NCI-H69 (cell line): ENCODE measurements around the gene FAM118A.
"Not testable (repeated sequence)": the region's sequence is repeated elsewhere in the genome, so short reads cannot be mapped to it uniquely, and the experiment has no call there.

Experiments
- DNase-seq: peaks from one replicate; lab custom pipeline; 2025; lab: John Stamatoyannopoulos, UW

The FAM118A gene

DNA sequence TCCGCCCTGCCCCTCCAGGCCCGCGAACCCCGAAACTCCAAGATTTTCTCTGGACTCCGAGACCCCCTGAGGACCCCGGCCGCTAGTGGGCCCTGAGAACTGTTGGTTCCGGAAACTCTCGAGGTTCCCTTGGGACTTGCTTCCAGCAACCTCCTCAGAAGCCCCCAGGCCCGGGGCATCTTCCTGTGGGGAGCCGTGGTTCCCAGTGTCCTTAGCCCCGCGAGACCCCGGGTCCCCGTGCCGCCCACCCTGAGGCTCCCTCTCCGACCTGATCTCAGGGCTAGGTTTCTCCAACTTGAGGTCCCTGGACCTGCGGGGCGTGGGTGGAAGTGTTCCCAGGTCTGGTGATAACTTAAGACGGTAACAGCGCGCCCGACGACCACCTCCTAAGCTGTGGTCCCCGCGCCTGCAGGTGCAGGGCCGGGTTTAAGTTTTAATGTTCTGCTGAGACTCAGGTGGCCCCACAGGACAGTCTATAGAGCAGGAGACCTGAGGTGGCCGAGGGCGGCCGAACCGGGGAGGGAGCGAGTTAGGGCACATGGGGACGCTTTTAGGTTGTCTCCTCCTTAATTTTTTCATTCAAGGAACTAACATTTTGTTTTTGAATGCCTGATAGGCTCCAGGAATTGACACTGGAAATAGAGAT, 720 bp downstream of the FAM118A start:
- peak; percentile 64 for DNase-seq

DNA sequence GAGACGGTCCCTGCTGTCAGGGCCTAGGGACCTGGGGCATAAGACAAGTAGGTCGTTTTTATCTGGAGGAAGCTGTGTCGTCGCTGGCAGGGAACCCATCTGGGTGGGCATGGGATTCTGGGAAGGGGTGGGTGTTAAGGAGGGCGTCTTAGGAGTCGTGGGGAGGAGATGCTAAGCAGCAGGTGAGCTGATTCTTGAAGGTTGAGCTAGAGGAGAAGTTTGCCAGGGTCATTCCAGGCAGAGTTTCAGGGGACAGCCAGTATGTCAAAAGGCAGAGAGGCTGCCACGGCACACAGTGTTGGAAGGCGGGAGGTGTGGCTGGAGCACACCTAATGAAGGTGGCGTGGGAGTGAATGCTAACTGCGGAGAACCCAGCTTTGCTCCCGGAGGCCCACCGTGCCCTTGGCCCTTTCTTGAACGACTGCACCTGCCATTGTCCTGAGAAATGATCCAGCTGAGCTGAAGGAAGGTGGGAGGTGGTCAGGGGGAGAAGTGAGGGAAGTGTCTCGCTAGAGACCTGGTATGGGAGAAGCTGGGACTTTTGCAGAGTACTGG, 1.3 kb downstream of the FAM118A start:
- DNase-seq = no peak

DNA sequence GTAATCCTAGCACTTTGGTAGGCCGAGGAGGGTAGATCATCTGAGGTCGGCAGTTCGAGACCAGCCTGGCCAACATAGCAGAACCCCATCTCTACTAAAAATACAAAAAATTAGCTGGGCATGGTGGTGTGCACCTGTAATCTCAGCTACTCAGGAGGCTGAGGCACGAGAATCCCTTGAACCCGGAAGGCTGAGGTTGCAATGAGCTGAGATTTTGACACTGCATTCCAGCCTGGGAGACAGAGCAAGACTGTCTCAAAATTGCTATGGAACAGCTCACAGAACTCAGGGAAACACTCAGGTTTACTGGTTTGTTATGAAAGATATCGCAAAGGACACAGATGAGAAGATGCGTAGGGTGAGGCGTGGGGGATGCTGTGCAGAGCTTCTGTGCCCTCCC, 2.7 kb downstream of the FAM118A start:
- DNase-seq = no peak

DNA sequence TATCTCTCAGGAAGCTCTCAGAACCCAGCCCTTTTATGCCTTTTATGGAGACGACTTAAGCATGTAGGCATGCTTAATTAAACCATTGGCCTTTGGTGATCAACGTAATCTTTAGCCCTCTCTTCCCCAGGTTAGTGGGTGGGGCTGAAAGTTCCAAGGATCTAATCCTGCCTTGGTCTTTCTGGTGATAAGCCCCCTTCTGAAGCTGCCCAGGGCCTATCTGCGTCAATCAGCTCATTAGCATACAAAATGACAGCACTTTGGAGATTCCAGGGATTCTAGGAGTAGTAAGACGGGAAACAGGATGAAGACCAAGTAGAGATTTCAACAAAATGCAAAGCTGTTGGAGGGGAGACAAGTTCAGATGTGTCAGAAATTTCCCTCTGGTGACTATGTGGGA, 3.1 kb downstream of the FAM118A start:
- DNase-seq = no peak

DNA sequence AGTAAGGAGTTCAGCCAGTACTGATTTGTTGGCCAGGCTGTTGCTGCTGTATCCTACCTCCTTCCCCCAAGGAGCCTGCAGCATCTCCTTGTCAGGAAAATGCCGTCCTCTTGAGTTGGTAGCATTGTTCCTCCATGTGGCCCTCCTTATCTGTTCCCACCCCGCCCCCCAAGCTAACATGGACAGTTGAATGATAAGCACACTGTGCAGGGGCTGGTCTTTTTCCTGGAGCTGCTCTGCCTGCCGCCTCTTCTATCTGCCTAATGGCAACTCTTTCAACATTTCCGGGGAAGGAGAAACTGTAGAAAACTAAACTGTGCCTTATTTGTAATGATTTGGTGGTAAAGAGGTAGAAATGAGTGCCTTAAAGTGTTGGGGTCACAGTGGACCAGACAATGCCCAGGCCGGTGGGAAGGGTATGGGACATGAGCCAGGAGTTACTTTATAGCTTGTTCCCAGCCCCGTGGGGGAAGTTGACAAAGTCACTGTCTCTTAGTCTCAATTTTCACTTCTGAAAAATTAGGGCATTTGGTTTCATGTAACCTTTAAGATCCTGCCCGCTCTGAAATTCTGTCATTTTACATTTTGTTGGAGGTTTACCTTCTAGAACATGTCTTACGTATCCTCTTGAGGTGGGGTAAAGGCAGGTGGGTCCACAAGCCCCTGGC, 4.5 kb downstream of the FAM118A start:
- DNase-seq = no peak

DNA sequence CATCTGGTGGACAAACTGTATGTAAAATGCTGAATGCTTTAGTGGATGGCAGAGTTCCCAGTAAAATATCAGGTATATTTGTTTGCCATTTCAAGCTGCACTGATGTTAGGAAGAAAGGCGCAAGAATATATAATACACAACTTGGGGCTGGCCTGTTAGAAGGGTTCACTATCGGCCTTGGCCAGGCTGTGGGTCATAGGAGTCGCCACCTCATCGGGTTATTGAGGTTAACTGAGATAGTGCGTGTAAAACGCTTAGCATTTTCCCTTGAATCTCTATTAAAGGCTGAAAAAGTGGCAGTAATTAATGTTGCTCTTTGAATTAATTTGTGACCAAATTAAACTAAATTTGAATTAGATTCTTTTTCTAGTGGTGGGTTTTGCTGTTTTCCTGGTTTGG, 5.1 kb downstream of the FAM118A start:
- no peak for DNase-seq

DNA sequence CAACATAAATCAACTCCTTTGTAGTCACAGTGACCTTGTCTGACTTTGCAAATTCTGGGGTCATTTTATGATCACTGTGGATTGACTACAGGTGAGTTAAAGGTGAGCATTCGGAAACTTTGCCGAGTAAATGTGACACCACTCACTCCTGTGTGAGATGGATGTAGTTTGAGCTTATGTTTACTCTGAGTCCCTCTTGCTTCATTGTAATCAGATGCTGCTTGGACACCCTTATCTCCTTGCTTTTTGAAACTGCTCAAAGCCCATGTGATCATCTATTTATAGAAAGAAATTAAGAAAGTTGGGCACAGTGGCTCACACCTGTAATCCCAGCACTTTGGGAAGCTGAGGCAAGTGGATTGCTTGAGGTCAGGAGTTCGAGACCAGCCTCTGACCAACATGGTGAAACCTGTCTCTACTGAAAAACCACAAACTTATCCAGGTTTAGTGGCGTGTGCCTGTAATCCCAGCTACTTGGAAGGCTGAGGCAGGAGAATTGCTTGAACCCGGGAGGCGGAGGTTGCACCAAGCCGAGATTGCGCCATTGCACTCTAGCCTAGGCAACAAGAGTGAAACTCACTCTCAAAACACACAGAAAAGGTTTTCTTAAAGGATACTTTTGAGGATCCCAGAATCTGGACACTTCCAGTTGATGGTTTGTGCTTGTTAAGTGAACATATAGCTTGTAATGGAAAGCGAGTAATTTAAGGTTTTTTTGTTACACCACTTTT, 7.2 kb downstream of the FAM118A start:
- no peak for DNase-seq

DNA sequence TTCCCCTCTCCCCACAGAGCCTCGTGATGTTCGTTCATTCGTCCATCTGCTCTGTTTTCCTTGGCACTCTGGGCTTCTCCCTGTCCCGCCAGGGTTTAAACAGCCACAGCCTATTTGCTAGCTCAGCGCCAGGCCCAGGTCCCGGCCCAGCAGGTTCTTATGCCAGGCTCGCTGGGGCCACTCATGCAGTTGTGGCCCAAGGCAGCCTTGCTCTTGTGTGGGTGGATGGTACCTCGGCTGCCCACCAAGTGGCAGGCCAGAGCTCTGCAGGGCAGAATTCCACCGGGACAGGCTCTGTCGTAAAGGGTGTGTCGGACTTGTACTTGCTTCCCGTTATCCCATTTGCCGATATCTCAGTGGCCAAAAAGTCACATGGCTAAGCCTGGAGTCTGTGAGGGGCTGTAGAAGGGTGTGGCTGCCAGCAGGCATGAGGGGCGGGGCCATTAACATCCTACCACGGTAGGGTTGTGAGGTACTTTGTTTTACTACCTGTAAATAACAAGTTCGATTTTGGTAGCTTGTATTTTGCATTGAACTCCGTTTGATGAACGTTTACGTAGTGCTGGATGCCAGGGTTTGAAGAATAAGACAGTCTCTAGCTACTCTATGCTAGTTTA, 7.9 kb downstream of the FAM118A start:
- DNase-seq = peak; percentile 34

DNA sequence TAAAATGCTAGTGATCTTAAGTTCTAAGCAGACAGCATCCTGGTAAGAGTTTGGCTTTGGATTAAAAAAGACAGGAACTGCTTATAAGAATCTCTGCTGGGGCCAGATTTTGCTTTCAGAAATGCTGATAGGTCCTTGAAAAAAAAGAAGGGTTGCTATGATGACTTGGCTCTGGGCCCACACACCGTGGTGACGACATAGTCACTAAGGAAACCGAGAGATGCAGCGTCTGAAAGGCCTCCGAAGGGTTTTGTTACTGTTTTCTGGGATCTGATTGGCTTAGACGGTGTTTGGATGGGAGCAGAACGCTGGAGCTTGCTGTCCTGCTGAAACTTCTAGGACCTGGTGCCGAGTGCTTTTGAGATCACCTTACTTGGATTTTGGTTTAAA, 8.4 kb downstream of the FAM118A start:
- peak; percentile 89 for DNase-seq

DNA sequence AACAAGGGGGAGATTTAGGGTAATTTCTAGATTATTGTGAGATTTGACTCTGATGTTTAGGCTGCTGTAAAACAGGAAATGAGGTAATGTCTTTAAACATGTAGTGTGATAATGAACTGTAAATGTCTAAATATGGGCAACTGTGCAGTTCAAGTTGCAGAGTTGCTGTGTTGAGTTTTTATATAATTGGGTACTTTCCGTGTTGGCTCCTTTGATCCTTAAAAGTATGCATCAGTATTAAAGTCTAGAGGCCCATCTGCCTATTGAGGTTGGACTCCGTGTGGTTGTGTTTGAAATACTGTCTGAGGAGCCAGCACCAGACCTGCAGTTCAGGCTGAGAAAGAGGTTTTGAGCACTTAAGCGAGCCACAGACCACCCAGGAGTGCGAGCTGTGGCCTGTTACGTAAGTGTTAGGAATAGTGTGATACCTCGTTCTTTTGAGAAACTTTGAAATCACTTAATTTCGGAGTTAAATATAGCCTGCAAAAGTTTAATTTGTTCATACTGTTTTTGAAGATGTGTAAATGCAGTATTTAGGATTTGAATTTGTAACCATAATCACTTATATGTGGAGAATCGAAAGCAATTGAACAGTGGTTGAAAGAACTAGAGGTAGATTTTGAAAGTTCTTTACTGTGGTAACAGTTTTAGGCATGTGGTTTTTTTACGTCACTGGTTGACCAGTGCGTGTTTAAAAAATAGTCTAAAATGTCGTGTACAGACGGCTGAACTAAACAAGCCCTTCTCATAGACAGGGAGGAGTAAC, 9.0 kb downstream of the FAM118A start:
- no peak for DNase-seq

DNA sequence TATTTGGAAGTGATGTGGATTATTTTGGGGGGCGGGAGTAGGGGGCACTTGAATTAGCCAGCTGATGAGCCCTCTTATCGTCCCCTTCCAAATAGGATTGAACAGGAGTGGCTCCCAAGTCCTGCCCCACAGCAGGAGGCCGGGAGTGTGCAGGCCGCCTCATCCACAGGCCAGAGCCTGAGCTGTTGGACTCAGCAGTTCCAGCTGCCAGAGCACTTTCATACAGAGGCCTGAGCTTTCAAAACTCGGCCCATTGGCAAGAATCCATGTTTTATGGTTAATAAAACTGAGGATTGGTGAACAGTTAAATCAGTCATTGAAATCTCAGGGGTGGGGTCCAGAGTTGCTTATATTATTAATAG, 9.6 kb downstream of the FAM118A start:
- DNase-seq = no peak

DNA sequence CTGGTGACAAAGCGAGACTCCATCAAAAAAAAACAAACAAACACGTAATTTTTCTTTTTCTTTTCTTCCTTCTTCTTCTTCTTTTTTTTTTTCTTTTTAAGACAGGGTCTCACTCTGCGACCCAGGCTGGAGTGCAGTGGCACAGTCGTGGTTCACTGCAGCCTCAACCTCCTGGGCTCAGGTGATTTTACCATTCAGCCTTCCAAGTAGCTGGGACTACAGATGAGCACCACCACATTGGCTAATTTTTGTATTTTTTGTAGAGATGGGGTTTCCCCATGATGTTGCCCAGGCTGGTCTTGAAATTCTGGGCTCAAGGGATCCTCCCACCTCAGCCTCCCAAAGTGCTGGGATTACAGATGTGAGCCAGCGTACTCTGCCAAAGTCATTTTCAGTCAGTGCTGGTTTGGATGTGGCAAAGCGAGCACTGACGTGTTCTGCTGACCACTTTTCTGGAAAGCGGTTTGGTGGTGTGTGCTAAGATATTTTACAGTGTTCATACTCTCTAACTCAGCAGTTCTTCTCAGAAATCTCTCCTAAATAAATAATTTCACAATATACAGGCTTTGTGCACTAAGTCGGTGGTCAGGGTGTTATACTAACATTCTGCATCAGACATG, 10.7 kb downstream of the FAM118A start:
- no peak for DNase-seq

DNA sequence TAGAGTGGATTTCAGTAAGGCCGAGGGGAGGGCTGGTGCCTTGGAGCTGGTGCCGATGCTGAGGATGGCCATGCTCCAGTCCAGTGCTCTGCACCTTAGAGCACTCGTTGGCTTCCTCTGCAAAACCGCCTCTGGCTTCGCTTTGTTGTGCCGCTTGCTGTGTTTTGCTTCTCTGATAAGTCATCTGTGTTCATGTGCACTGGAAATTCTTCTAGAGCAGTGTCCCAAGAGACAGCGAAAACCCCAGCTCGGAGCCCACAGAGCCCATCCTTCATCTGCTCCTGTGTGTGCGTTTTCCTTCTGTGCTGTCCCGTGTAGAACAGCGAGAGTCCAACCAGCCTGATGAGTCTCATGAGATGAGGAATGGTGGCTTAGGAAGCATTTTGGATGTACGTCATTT, 12.1 kb downstream of the FAM118A start:
- no peak for DNase-seq

DNA sequence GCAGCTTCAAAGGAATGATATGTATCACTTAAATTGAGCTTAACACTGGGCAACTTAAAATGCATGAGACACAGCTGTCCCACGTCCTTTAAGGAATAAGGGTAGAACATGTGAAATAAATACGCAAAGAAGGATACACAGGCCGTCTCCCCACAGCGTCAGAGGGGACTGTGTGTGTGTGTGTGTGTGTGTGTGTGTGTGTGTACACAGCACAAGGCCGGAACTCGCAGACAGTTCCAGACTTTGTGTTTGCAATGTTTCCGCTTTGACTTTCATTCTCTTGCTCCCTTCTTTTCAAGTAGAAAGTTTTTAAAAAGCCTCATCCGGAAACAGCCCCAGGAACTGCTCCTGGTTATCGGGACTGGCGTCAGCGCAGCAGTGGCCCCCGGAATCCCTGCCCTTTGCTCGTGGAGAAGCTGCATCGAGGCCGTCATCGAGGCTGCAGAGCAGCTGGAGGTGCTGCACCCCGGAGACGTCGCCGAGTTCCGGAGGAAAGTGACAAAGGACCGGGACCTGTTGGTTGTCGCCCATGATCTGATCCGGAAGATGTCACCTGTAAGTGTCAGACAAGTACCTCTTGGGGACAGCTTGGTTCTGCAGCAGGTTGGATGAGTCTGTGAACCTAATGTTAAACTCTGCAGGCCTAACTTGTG, 13.3 kb downstream of the FAM118A start:
- DNase-seq = no peak

DNA sequence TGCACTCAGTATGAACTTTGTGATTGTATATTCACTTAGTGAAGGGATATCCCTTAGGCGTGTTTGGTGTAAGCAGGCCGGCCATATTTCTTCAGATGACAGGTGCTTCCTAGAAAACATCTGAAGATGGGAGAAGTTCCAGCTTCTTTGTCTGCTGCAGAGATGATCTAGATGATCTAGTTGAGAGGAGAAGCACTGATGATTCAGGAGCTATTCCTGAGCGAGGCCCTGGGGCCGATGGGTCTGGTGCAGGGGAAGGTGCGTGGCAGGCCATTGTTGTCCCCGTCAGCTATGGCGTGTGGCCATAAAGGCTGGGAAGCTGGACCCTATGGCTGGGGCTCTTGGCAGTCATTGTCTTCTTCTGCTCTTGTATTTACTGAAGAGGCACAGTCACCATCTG, 14.0 kb downstream of the FAM118A start:
- DNase-seq = no peak

DNA sequence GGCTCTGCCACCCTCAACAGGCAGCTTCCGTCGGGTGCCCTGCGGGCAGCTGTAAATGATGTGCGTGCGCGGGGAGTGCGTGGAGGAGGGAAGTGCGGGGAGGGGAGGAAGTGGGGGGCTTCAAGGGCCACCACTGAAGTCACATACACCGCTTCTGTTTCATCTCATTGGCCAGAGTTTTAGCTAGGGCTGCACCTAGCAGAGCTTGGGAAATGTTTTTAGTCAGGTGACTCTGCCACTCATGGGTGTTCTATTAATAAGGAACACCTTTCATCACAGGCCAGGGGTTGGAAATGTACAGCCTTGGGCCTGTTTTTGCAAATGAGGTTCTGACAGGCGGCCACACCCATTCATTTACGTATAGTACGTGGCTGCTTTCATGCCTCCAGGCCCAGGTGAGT, 14.6 kb downstream of the FAM118A start:
- no peak for DNase-seq

DNA sequence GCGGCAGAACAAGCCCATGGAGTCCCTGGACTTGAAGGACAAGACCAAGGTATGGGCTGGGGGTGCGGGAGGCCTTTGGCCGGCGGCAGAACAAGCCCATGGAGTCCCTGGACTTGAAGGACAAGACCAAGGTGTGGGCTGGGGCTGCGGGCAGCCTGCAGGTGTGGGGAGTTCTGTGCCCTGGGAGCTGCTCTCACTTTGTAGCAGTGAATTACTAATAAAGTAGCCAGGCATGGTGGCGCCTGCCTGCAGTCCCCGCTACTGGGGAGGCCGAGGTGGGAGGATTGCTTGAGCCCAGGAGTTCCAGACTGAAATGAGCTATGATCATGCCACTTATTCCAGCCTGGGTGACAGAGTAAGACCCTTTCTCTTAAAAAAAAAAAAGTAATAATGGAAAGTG, 18.5 kb downstream of the FAM118A start:
- DNase-seq = not testable (repeated sequence)

DNA sequence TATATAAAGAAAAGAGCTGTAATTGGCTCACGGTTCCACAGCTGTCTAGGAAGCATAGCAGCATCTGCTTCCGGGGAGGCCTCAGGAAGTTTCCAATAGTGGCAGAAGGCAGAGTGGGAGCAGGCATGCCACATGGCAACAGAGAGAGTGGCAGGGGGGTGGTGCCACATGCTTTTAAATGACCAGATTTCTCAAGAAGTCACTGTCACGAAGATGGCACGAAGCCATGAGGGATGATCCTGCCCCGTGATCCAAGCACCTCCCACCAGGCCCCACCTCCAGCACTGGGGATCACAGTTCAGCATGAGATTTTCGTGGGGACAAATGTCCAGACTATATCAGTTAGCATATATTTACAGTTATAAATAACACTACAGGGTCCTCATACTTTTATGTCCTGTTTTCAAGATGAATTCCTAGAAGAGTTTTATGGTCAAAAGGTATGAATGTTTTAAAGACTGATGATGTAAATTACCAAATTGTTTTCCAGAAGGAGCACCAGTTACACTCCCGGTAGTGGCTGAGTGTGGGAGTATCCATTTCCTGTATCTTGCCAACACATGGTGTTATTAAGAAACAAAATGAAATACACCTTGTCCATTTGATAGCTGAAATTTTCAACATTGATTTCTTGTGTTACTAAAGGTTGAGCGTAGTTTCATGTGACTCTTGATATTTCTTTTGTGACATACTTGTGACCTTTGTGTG, 19.2 kb downstream of the FAM118A start:
- peak; percentile 62 for DNase-seq

DNA sequence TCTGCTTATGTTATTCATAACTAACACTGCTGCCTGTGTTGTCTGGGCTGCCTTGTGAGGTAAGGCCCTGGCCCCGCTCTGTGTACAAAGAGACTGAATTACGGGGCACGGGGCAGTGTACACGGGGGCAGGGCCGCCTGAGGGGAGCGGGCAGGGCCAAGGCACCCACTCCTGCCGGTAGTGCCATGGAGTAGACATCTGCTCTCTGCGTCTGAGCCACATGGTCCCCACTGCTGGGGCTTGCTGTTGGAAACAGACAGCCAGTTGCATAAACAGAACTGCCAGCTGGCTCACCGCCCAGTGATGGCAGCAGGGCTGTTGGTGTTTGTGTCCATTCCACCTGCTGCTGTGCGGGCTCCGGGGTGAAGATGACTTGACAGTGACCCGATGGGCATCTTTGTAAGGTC, 19.8 kb downstream of the FAM118A start:
- peak; percentile 92 for DNase-seq

DNA sequence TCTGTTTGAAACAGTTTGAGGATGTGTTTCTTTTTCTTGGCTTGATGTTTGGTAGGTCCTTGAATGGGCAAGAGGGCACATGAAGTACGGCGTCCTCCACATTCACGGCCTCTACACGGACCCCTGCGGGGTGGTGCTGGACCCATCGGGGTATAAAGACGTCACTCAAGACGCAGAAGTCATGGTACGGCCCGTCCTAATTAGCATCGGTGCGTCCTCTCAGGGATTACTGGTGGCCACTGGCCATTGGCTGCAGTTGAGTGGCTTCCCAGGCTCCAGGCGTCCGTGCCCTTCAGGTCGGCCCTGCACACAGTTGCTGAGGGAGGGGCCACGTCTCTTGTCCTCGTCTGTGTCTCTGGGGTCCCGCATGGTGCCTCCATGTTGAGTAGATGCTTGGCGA, 20.8 kb downstream of the FAM118A start:
- DNase-seq = no peak
